ENCODE data around the gene ILDR1. TPM values are rescaled to one million over a fixed set of nuclear protein-coding genes. Genes with fewer than 3 reads are reported as not detected.

Gene ILDR1
- total RNA-seq, 4 donors from 2014 or later = 1.9 to 3.7 (median 2.3) TPM

GRCh38 chr3:122025296-122025695 is 3.2 kb upstream of the ILDR1 start:
- H3K36me3 ChIP-seq = no peaks in the 10 kb centered on the region
- H3K4me1 ChIP-seq = peaks cover 9% of the 10 kb centered on the region
- no peaks in the 10 kb centered on the region for H3K9me3 ChIP-seq
- no peak overlapping the region for H3K27ac ChIP-seq
- H3K27me3 ChIP-seq = peaks cover 7% of the 10 kb centered on the region
- no peak overlapping the region for H3K4me3 ChIP-seq
- no peak for DNase-seq (ENCODE audit: low spot score in 2 of 2)
- TF ChIP-seq EP300 (IDR thresholded peaks at IDR 0.05) (no peak), POLR2A (IDR thresholded peaks at IDR 0.05) (no peak), CTCF (IDR thresholded peaks at IDR 0.05) (no peak), POLR2AphosphoS5 (IDR thresholded peaks at IDR 0.05) (no peak)

DNA sequence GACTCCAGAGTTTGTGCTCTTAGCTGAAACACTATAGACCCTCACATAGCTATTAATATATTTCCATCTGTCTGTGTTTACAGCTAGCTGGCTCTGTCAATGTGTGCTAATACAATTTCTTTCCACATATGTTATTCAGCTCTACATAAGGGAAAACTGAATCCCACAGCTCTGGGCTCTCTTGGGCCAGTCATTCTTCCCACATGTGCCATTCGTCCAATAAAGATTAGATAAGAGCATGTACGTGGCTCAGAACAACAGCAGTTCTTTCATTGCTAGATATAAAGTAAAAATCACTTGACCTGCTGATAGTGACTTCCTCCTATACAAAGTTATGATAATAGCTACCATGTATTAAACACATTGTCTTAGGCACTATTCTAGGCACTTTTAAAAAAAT is 2.8 kb upstream of the ILDR1 start:
- H3K9me3 ChIP-seq = no peaks in the 10 kb centered on the region
- WGBS = 33% methylated on average over 2 of the region's 2 CpGs
- TF ChIP-seq CTCF (IDR thresholded peaks at IDR 0.05) (no peak), EP300 (IDR thresholded peaks at IDR 0.05) (no peak), POLR2A (IDR thresholded peaks at IDR 0.05) (no peak), POLR2AphosphoS5 (IDR thresholded peaks at IDR 0.05) (no peak)
- no peak overlapping the region for H3K4me3 ChIP-seq
- peaks cover 9% of the 10 kb centered on the region for H3K4me1 ChIP-seq
- no peaks in the 10 kb centered on the region for H3K36me3 ChIP-seq
- no peak overlapping the region for H3K27ac ChIP-seq
- peaks cover 7% of the 10 kb centered on the region for H3K27me3 ChIP-seq
- no peak for DNase-seq (ENCODE audit: low spot score in 2 of 2)

DNA sequence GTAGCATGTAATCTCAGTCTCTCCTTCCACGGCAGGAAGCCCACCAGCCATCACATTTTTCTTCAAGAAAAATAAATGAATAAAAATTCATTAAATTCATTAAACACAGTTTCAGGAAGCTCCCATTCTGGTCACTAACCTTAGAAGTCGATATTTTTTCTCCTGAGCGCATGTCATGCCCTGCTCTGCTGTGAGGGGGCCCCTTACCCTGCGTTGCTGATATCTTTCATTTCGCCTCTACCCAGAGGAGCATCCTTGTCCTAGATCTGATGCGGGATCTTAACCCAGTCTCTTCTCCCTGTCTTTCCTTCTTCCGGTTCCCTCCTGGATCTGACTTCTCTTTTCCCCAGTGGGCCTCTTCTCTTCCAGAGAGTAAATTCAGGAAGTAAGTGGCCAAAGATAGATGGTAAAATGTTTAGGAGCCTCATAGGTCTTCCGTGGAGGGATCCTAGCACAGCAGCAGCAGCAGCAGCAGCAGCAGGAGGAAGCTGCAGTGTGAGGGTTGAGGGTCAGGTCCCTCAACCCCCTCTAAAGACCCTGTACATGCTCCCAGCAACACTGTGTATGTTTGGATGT is 1.4 kb upstream of the ILDR1 start:
- Histone ChIP-seq H3K27me3 (peaks cover 7% of the 10 kb centered on the region), H3K27ac (no peak overlapping the region), H3K36me3 (no peaks in the 10 kb centered on the region), H3K4me1 (peaks cover 9% of the 10 kb centered on the region), H3K9me3 (no peaks in the 10 kb centered on the region), H3K4me3 (no peak overlapping the region)
- 57% methylated on average over 8 of the region's 8 CpGs for WGBS
- TF ChIP-seq POLR2A (IDR thresholded peaks at IDR 0.05) (no peak), POLR2AphosphoS5 (IDR thresholded peaks at IDR 0.05) (no peak), CTCF (IDR thresholded peaks at IDR 0.05) (no peak), EP300 (IDR thresholded peaks at IDR 0.05) (no peak)
- DNase-seq (ENCODE audit: low spot score in 2 of 2) = no peak

DNA sequence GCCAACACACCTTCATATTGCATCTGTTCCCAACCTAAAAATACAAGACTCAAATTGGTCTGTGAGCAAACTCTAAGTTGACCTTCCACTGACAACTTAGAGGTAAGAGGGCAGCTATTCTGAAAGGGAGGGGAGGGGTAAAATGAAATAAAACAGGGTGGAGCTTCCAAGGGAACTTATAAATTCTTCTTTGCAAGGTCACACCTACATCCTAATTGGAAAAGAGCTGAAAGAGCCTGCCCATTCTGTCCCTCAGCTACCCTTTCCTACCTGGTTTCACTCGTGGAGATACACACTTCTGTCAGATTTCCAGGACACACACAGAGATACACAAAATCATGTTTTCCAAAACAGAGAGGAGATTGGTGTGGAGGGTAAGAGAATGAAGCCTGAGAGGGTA is 1.0 kb downstream of the ILDR1 start:
- H3K36me3 ChIP-seq = no peaks in the 10 kb centered on the region
- no peaks in the 10 kb centered on the region for H3K9me3 ChIP-seq
- H3K4me3 ChIP-seq = no peak overlapping the region
- no peak overlapping the region for H3K27ac ChIP-seq
- WGBS = 26% methylated on average over 1 of the region's 1 CpG
- no peak for DNase-seq (ENCODE audit: low spot score in 2 of 2)
- TF ChIP-seq CTCF (IDR thresholded peaks at IDR 0.05) (no peak), POLR2AphosphoS5 (IDR thresholded peaks at IDR 0.05) (no peak), POLR2A (IDR thresholded peaks at IDR 0.05) (no peak), EP300 (IDR thresholded peaks at IDR 0.05) (no peak)
- H3K4me1 ChIP-seq = peaks cover 9% of the 10 kb centered on the region
- H3K27me3 ChIP-seq = peaks cover 7% of the 10 kb centered on the region

DNA sequence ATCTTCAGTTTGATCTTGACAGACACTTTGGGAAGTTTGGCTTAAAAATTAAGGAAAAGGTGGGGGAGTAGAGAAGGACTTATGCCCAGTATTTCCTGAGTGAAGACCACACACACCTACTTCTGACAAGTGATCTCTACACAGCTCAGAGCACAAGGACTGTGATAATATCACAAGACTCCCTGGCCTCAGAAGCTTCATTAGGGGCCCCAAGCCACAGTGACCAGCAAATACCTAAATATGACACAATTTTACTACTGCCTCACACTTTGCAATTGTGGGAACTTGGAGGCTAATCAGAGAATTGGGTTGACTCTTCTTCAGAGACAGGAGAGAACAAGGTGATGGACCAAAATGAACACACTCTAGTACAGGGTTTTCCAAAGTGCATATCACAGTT is 2.6 kb downstream of the ILDR1 start:
- TF ChIP-seq CTCF (IDR thresholded peaks at IDR 0.05) = no peak
- TF ChIP-seq POLR2A (IDR thresholded peaks at IDR 0.05) = no peak
- TF ChIP-seq POLR2AphosphoS5 (IDR thresholded peaks at IDR 0.05) = no peak
- TF ChIP-seq EP300 (IDR thresholded peaks at IDR 0.05) = no peak
- H3K9me3 ChIP-seq = no peaks in the 10 kb centered on the region
- no peak overlapping the region for H3K27ac ChIP-seq
- peaks cover 7% of the 10 kb centered on the region for H3K27me3 ChIP-seq
- no peaks in the 10 kb centered on the region for H3K36me3 ChIP-seq
- H3K4me1 ChIP-seq = peaks cover 9% of the 10 kb centered on the region
- DNase-seq (ENCODE audit: low spot score in 2 of 2) = no peak
- no peak overlapping the region for H3K4me3 ChIP-seq

Measured in suprapubic skin (tissue), 4 donors.